ENCODE measurements around the gene HUS1. TPM values are rescaled to one million over a fixed set of nuclear protein-coding genes. Genes with fewer than 3 reads are reported as not detected.
"Not testable (repeated sequence)": the region's sequence is repeated elsewhere in the genome, so short reads cannot be mapped to it uniquely, and the experiment has no call there.

Gene HUS1
- total and polyA plus RNA-seq, 2 experiments from 2014 or later, result 16.1 to 27.7 TPM

- Histone ChIP-seq H3K4me3 (no peak overlapping the region), H3K4me1 (ENCODE audit: insufficient read depth) (no peaks in the 10 kb centered on the region), H3K9me2 (replicated peaks; ENCODE audit: insufficient read depth) (no peaks in the 10 kb centered on the region), H4K20me1 (ENCODE audit: insufficient read depth, poor library complexity, severe bottlenecking) (no peaks in the 10 kb centered on the region), H3K79me2 (no peaks in the 10 kb centered on the region), H3K27ac (no peak overlapping the region), H3K4me2 (no peak overlapping the region), H2AFZ (no peak overlapping the region), H3K27me3 (no peaks in the 10 kb centered on the region), H3K36me3 (replicated peaks; ENCODE audit: insufficient read depth, low read depth) (no peaks in the 10 kb centered on the region), H3K9me3 (ENCODE audit: low read depth) (no peaks in the 10 kb centered on the region)
- no peak for TF ChIP-seq CTCF (IDR thresholded peaks at IDR 0.05; ENCODE audit: poor library complexity)
- TF ChIP-seq EZH2 (IDR thresholded peaks at IDR 0.05; ENCODE audit: borderline replicate concordance), result no peak
- no peak for TF ChIP-seq EZH2phosphoT487 (IDR thresholded peaks at IDR 0.05; ENCODE audit: low read depth, severe bottlenecking, unreplicated experiment)
- DNase-seq (ENCODE audit: low spot score), result no peak
- WGBS (ENCODE audit: low lambda C conversion rate, missing lambda C conversion rate), result 93% methylated on average over 18 of the region's 18 CpGs
These were observed 48.1 kb downstream of the HUS1 start for GRCh38 chr7:47931005-47932004.

DNA sequence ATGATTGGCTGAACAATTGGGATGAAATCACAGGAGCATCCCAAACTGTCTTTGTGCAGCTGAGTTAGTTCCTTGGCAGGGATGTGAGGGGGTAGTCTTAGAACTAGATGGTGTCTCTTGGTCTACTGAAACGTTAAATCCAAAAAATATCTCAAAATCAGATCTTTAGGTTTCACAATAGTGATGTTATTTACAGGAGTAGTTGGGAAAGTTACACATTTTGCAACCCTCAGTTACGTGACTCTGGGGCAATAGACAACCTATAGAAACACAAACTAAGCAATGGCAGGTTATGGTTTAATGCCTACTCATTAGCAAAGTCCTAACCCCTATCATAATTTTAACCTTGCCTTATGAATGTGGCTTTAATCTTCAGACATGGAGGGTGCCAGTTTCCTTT lies 55.1 kb downstream of the HUS1 start:
- DNase-seq (ENCODE audit: low spot score), result no peak
- no peaks in the 10 kb centered on the region for H3K4me1 ChIP-seq (ENCODE audit: insufficient read depth)
- no peak overlapping the region for H3K4me3 ChIP-seq
- H3K4me2 ChIP-seq, result no peak overlapping the region
- H3K9me3 ChIP-seq (ENCODE audit: low read depth), result no peaks in the 10 kb centered on the region
- H3K27me3 ChIP-seq, result no peaks in the 10 kb centered on the region
- 74% methylated on average over 2 of the region's 2 CpGs for WGBS (ENCODE audit: low lambda C conversion rate, missing lambda C conversion rate)
- H2AFZ ChIP-seq, result no peak overlapping the region
- H3K27ac ChIP-seq, result no peak overlapping the region
- H3K9me2 ChIP-seq (replicated peaks; ENCODE audit: insufficient read depth), result no peaks in the 10 kb centered on the region
- no peaks in the 10 kb centered on the region for H3K36me3 ChIP-seq (replicated peaks; ENCODE audit: insufficient read depth, low read depth)
- H4K20me1 ChIP-seq (ENCODE audit: insufficient read depth, poor library complexity, severe bottlenecking), result no peaks in the 10 kb centered on the region
- no peaks in the 10 kb centered on the region for H3K79me2 ChIP-seq
- TF ChIP-seq EZH2phosphoT487 (IDR thresholded peaks at IDR 0.05; ENCODE audit: low read depth, severe bottlenecking, unreplicated experiment) (no peak), CTCF (IDR thresholded peaks at IDR 0.05; ENCODE audit: poor library complexity) (no peak), EZH2 (IDR thresholded peaks at IDR 0.05; ENCODE audit: borderline replicate concordance) (no peak)

- 53% methylated on average over 8 of the region's 8 CpGs for WGBS (ENCODE audit: low lambda C conversion rate, missing lambda C conversion rate)
- H3K4me2 ChIP-seq; H3K27me3 ChIP-seq; DNase-seq (ENCODE audit: low spot score); H3K9me2 ChIP-seq (replicated peaks; ENCODE audit: insufficient read depth); H3K9me3 ChIP-seq (ENCODE audit: low read depth); H3K79me2 ChIP-seq; H2AFZ ChIP-seq; H4K20me1 ChIP-seq (ENCODE audit: insufficient read depth, poor library complexity, severe bottlenecking); H3K27ac ChIP-seq; H3K4me3 ChIP-seq; H3K4me1 ChIP-seq (ENCODE audit: insufficient read depth); H3K36me3 ChIP-seq (replicated peaks; ENCODE audit: insufficient read depth, low read depth): not testable (repeated sequence)
These were observed 56.1 kb downstream of the HUS1 start for GRCh38 chr7:47923081-47923875.

DNA sequence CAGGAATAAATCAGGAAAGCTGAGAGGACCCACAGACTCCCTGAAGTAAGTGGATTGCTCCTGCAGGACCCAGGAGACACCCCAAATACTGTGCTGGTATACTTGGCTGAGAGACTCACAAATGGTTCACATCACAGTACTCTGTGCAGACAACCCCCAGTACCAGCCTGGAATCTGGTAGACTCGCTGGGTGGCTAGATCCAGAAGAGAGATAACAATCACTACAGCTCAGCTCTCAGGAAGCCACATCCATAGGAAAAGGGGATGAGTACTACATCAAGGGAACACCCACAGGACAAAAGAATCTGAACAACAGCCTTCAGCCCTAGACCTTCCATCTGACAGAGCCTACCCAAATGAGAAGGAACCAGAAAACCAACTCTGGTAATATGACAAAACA lies 62.9 kb downstream of the HUS1 start:
- 40% methylated on average over 1 of the region's 1 CpG for WGBS (ENCODE audit: low lambda C conversion rate, missing lambda C conversion rate)
- H3K4me3 ChIP-seq, result not testable (repeated sequence)

More for the DNA sequence above, 62.9 kb downstream of the HUS1 start:
- H2AFZ ChIP-seq; H3K79me2 ChIP-seq; H3K4me1 ChIP-seq (ENCODE audit: insufficient read depth); H3K9me3 ChIP-seq (ENCODE audit: low read depth); DNase-seq (ENCODE audit: low spot score); H3K9me2 ChIP-seq (replicated peaks; ENCODE audit: insufficient read depth); H3K4me2 ChIP-seq; H3K36me3 ChIP-seq (replicated peaks; ENCODE audit: insufficient read depth, low read depth); H3K27ac ChIP-seq; H3K27me3 ChIP-seq; H4K20me1 ChIP-seq (ENCODE audit: insufficient read depth, poor library complexity, severe bottlenecking): not testable (repeated sequence)

Data from hepatocyte (in vitro differentiated cells).